Astrocyte (in vitro differentiated cells and primary cell): ENCODE data around the gene CDC20.

ENCODE experiments used
- EZH2 ChIP-seq: IDR thresholded peaks from 2 replicates; pipeline ENCODE4 v1.6.1; 2012; ENCODE audit warnings: mild to moderate bottlenecking, low read length, inconsistent platforms; ENCODE audit not compliant: insufficient read depth
- TF ChIP-seq, protein P1 (sequence below): IDR thresholded peaks from 2 replicates; pipeline ENCODE4 v1.5.1; 2011; ENCODE audit warnings: low read depth, mild to moderate bottlenecking, inconsistent platforms, low read length, moderate library complexity; ENCODE audit not compliant: insufficient read depth

DNA sequence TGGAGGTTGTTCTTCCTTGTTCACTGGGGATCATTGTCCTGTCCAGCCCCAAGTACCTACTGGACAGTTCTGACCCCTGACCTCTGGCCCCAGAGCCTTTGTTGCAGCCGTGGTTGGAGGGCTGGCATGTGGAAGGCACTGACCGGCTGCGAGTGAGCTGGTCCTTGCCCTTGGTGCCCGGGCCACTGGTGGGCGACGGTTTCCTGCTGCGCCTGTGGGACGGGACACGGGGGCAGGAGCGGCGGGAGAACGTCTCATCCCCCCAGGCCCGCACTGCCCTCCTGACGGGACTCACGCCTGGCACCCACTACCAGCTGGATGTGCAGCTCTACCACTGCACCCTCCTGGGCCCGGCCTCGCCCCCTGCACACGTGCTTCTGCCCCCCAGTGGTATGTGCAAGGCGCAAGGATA lies 46.6 kb upstream of the CDC20 start:
- no peak for TF ChIP-seq EZH2
- TF ChIP-seq, protein P1, sequence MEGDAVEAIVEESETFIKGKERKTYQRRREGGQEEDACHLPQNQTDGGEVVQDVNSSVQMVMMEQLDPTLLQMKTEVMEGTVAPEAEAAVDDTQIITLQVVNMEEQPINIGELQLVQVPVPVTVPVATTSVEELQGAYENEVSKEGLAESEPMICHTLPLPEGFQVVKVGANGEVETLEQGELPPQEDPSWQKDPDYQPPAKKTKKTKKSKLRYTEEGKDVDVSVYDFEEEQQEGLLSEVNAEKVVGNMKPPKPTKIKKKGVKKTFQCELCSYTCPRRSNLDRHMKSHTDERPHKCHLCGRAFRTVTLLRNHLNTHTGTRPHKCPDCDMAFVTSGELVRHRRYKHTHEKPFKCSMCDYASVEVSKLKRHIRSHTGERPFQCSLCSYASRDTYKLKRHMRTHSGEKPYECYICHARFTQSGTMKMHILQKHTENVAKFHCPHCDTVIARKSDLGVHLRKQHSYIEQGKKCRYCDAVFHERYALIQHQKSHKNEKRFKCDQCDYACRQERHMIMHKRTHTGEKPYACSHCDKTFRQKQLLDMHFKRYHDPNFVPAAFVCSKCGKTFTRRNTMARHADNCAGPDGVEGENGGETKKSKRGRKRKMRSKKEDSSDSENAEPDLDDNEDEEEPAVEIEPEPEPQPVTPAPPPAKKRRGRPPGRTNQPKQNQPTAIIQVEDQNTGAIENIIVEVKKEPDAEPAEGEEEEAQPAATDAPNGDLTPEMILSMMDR, result no peak
